HG03175 (cell line): Measurements from ENCODE around the gene CFAP99.
A peak's percentile ranks its signal among the peaks of the same experiment; 100 is the strongest.
"Not testable (repeated sequence)": the region's sequence is repeated elsewhere in the genome, so short reads cannot be mapped to it uniquely, and the experiment has no call there.

ENCODE experiments used
- ATAC-seq: cut with Tn5 transposase; IDR thresholded peaks from one replicate; pipeline ENCODE4 v1.9.1; 2021; ENCODE audit warnings: mild to moderate bottlenecking, moderate library complexity; ENCODE audit not compliant: unreplicated experiment

The CFAP99 gene

DNA sequence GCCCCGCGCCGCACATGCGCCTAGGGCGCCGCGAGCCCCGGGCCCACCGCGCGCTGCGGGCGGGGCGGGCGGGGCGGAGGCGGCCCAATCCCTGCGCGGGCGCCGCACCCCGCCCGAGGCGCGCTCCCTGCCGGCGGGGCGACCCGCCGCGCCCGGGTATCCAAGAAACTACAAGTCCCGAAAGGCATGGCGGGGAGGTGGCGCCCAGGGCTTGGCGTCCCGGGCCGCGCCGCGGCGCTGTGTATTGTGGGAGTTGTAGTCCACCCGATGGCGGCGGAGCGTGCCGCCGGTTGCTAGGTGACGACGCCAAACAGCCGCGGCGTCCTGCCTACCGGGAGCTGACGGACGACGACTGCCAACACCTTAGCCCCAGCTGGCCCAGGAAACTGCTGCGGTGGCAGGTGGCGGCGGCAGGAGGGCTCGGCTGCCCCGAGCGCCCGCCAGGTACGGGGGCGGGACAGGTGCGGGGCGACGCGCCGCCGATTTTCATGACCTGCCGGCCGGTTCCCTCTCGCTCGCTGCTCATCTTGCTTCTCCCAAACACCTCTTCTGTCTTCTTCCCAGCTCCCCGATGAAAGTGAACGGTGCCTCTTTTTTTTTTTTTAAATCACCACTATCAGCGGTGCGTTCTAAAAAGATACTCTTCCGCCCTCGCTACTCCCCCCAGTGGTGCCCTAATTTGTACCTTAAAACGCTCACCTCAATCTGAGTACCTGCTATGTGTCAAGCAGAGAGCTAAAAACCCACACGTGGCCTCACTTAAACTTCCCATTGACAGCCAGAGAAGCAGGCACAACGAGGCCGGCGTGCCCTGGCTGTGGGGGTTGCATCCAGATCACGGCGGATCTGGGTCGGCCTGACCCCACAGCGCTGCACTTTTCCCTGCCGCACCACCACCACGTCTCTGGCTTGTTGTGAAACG lies at the start of gene CFAP99:
CFAP99 (plus strand) TSS at position 306 of the 922 bp plus-strand sequence.
- ATAC-seq, result peak; percentile 92

GRCh38 chr4:2370597-2371320 lies 48.0 kb upstream of the CFAP99 start:
- no peak for ATAC-seq

- no peak for ATAC-seq
These were observed 46.8 kb upstream of the CFAP99 start for GRCh38 chr4:2371765-2372487.

- ATAC-seq, result no peak
These were observed 46.2 kb upstream of the CFAP99 start for GRCh38 chr4:2372488-2373030.

DNA sequence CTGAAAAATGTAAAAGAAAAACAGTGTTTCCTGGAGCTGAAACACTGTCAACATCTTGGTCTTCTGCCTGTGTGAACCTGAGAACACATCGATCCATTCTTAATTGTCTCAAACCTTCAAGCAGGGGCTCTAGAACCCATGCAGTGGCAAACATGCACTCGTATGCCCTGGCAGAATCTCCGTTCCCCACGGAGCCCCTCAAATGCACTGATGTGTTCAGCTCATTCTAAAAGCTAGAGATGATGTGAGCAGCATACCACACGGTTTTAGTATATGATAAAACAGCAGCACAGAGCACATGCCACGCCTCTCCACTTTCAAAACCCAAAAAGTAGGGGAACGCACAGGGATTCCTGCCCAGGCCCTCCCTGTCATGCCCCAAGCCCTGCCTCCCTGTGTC lies 45.2 kb upstream of the CFAP99 start:
- no peak for ATAC-seq

DNA sequence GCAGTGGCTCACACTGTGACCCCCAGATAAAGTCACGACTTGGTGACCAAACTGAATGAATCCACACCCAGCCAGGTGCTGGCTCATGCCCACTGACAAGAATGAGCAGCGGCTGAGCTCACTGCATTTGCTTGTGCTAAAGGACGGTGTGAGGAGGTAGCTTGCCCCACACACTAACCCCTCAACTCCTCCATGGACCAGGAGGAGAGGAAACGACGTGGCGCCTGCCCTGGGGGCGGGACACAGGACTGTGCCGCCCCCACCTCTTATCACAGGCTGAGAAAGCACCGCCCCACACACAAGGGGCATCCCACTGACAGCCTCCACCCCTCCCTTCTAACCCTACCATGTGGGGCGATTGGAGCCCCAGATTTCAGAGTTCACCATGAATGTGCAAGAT lies 43.3 kb upstream of the CFAP99 start:
- ATAC-seq, result no peak

DNA sequence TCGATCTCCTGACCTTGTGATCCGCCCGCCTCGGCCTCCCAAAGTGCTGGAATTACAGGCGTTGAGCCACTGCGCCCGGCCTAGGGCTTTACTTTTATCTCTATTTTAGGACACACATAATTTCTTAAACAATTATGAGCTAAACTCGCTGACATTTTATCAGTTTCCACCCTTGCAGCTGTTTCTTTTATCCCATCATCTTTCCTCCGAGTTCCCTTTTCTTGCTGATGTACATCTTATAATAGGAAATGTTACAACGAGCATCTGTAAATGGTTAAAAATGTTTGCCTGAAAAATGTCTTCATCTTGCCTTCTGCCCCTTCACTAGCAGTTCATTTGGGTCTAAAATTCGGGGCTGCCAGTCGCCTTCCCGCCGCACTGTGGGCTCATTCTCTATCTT lies 41.5 kb upstream of the CFAP99 start:
- ATAC-seq, result no peak

DNA sequence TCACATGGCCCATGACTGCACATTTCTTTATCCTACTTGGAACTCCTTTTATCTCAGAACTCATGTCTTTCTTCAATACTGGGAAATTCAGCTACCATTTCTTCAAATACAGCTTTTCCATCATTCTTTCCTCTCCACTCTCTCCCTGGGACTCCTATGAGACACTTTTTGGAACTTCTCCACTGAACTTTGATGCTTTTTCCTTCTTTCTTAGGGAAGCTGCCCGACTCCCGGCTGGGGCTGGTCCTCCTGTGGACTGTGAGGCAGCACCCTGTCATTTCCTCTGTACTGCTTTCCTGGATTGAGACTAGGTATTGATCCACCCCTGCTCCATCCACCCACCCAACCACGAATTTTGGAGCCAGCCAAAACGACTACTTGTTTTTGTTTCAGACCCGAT lies 40.4 kb upstream of the CFAP99 start:
- no peak for ATAC-seq

DNA sequence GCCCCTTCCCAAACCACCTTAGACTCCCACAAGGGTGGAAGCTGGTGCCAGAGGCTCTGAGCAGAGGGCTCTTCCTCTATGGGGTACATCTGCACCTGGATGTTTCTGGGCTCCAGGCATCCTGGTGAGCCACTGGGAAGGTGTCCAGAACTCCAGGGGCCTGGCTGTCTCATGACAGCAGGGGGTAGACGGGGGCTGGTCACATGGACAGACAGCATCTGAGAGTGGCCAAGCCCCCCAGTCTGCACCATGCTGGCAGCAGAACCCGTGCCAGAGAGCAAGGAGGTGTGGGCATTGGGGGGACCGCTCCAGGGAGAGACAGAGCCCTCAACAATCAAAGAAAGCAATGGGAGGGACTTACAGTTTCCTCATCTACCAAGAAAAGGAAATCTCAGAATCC lies 39.9 kb upstream of the CFAP99 start:
- no peak for ATAC-seq

- ATAC-seq, result not testable (repeated sequence)
These were observed 38.2 kb upstream of the CFAP99 start for GRCh38 chr4:2380589-2380988.

DNA sequence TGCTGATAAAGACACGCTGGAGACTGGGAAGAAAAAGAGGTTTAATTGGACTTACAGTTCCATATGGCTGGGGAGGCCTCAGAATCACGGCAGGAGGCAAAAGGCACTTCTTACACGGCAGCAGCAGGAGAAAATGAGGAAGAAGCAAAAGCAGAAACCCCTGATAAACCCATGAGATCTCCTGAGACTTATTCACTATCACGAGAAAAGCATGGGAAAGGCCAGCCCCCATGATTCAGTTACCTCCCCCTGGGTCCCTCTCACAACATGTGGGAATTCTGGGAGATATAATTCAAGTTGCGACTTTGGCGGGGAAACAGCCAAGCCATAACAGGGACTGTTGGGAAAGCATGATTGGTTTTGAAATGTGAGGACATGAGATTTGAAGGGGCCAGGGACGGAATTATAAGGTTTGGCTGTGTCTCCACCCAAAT lies 36.0 kb upstream of the CFAP99 start:
- ATAC-seq, result not testable (repeated sequence)

DNA sequence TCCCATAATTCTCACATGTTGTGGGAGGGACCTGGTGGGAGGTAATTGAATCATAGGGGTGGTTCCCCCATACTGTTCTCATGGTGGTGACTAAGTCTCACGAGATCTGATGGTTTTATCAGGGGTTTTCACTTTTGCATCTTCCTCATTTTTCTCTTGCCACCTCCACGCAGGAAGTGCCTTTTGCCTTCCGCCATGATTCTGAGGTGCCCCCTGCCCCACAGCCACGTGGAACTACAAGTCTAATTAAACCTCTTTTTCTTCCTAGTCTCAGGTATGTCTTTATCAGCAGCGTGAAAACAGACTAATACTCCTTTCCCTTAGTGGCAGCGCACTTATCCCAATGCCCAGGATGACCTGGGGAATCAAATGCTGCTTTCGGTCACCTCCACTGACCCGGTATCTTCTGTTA lies 35.5 kb upstream of the CFAP99 start:
- not testable (repeated sequence) for ATAC-seq

- no peak for ATAC-seq
These were observed 35.0 kb upstream of the CFAP99 start for GRCh38 chr4:2383760-2384159.

- no peak for ATAC-seq
These were observed 34.5 kb upstream of the CFAP99 start for GRCh38 chr4:2384245-2384644.

DNA sequence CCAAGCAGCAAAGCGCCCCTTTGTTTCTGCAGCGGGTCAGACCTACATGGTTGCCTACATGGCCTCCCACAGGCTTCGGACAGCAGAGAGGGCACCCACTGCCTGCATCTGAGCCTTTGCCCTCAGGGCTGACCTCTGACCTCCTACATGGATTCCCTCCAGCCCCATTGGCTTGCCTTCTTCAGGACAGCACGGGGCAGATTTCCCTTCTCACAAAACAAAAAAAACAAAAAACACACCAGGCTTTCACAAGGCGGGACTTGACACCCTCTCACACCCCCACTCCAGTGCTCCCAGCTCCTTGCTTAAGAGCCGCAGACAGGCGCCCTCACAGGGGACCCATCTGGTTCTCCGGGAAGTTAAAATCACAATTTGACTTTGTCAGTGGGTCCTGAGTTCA lies 33.2 kb upstream of the CFAP99 start:
- no peak for ATAC-seq

GRCh38 chr4:2386717-2387116 lies 32.0 kb upstream of the CFAP99 start:
- no peak for ATAC-seq

DNA sequence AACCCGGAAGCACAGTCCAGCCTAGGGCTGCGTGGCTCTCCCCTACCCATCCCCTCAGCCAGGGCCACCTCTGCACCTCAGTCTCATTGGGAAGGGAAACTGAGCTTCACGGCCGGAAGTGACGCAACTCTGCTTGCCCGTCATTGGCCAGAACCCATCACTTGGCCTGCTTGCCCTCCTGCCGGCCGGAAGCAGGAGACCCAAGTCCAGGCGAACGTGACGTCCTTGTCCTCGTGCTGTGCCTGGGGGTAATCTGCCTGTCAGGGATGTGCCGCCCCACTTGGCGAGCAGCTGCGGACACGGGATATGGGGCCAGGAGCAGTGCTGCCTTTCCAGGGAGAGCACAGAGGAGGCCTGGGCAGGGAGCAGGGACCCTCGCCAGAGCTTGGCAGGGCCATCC lies 31.5 kb upstream of the CFAP99 start:
- no peak for ATAC-seq

- ATAC-seq, result no peak
These were observed 30.9 kb upstream of the CFAP99 start for GRCh38 chr4:2387829-2388228.

- ATAC-seq, result no peak
These were observed 30.1 kb upstream of the CFAP99 start for GRCh38 chr4:2388429-2389182.

GRCh38 chr4:2389691-2390090 lies 29.1 kb upstream of the CFAP99 start:
- no peak for ATAC-seq
